Glomerular visceral epithelial cell (primary cell): ENCODE data around the gene C1QTNF6.
A peak's percentile ranks its signal among the peaks of the same experiment; 100 is the strongest.
"Not testable (repeated sequence)": the region's sequence is repeated elsewhere in the genome, so short reads cannot be mapped to it uniquely, and the experiment has no call there.

ENCODE experiments used
- DNase-seq: peaks from one replicate; pipeline ENCODE4 v3.0.0-alpha.2; 2016; ENCODE audit errors: extremely low spot score

C1QTNF6 gene

GRCh38 chr22:37176464-37177061, 11.5 kb downstream of the C1QTNF6 start:
- no peak for DNase-seq

- no peak for DNase-seq
Measured at GRCh38 chr22:37175414-37176281, 12.4 kb downstream of the C1QTNF6 start.

GRCh38 chr22:37174964-37175363, 13.1 kb downstream of the C1QTNF6 start:
- DNase-seq = no peak

GRCh38 chr22:37173709-37174108, 14.3 kb downstream of the C1QTNF6 start:
- DNase-seq = no peak

GRCh38 chr22:37172266-37173245, 15.5 kb downstream of the C1QTNF6 start:
- no peak for DNase-seq

GRCh38 chr22:37171662-37172061, 16.4 kb downstream of the C1QTNF6 start:
- DNase-seq = no peak

- DNase-seq = not testable (repeated sequence)
Measured at GRCh38 chr22:37170689-37171405, 17.2 kb downstream of the C1QTNF6 start.

GRCh38 chr22:37169947-37170688, 17.9 kb downstream of the C1QTNF6 start:
- no peak for DNase-seq

- no peak for DNase-seq
Measured at GRCh38 chr22:37169406-37169805, 18.6 kb downstream of the C1QTNF6 start.

GRCh38 chr22:37167981-37168647, 19.9 kb downstream of the C1QTNF6 start:
- DNase-seq = no peak

GRCh38 chr22:37167176-37167980, 20.7 kb downstream of the C1QTNF6 start:
- no peak for DNase-seq

GRCh38 chr22:37166675-37167066, 21.4 kb downstream of the C1QTNF6 start:
- peak; percentile 72 for DNase-seq

GRCh38 chr22:37165940-37166674, 21.9 kb downstream of the C1QTNF6 start:
- DNase-seq = no peak

- no peak for DNase-seq
Measured at GRCh38 chr22:37165066-37165465, 23.0 kb downstream of the C1QTNF6 start.

- no peak for DNase-seq
Measured at GRCh38 chr22:37164505-37164887, 23.6 kb downstream of the C1QTNF6 start.

GRCh38 chr22:37163575-37164504, 24.2 kb downstream of the C1QTNF6 start:
- peak; percentile 30 for DNase-seq

- DNase-seq = no peak
Measured at GRCh38 chr22:37163096-37163489, 25.0 kb downstream of the C1QTNF6 start.
